ENCODE measurements around the gene WDFY3.
A peak's percentile ranks its signal among the peaks of the same experiment; 100 is the strongest.
"Not testable (repeated sequence)": the region's sequence is repeated elsewhere in the genome, so short reads cannot be mapped to it uniquely, and the experiment has no call there.

WDFY3 gene

DNA sequence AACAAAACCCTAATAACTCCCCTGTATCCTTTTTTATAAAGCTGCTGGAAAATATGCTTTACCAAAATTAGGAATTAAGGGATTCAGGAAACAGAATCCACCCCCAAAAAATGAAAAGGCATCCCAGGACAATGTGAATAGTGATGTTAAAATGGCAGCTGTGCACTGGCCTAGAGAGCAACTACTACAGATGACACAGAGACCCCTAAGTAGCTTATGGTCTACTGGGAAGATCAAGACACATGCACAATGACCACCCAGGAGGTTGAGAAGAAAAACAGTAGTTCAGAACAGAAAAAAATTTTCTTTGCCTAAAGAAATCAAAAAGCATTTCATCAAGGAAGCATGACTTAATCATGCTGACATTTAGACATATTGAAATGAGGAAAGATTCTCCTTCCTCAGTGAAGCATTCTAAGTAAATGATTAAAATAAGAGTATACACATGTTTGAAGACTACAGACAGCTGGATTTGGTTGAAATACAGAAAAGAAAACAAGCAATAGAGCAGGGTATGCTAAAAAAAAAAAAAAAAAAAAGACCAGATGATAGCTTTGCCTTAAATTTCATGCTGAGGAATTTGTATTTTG is 117.3 kb downstream of the WDFY3 start:
- DNase-seq, result no peak

DNA sequence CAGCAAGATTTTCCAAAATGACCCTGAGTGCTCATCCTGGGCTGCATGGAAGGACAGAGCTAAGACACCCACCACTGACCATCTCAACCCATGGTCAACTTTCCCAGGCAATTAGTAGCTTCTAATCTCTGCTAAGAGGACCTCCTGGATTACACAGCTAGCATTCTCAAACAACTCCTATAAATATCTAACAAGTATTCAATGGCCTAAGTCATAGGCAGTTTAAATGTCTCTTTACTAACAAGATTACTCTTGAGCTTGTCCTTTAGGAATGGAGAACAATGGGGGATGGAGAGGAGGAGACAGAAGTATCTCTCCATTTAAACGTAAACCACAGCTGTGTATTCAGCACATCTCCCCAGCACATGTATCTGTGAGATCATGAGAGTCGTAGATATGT is 118.1 kb downstream of the WDFY3 start:
- no peak for DNase-seq

DNA sequence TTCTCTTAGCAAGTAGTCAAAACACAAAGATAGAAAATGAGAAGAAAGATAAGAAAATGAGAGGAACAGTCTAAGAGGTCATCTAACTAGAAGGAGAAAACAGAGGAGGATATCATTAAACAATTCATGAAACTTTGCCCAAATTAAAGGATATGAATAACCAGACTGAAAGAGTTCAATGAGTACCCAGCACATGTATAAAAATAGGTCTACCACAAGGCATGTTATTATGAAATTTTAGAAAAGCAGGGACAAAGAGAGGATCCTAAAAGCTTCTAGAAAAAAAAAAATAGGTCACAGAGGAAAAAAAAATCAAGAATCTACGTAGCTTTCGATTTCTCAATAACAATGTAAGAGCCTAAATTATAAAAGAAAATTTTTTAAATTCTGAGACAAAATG is 118.5 kb downstream of the WDFY3 start:
- no peak for DNase-seq

DNA sequence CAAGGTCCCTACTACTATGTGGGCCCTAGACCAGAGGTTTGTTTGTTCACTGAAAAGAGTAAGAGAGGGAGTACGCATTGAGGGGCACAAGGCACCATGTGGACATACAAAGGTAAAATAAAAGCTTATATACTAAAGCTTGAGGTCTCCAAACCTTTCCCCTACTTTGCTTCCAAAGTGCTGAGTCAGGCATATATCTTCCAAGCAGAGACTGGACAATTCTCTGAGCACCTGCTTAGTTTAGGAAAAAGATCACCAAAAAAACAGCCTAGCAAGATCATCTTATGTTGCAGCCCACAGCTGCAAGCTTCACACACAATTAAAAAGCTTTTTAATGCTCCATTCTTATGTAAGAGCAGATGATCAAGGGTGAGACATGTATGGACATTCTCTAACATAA is 119.5 kb downstream of the WDFY3 start:
- DNase-seq, result no peak

DNA sequence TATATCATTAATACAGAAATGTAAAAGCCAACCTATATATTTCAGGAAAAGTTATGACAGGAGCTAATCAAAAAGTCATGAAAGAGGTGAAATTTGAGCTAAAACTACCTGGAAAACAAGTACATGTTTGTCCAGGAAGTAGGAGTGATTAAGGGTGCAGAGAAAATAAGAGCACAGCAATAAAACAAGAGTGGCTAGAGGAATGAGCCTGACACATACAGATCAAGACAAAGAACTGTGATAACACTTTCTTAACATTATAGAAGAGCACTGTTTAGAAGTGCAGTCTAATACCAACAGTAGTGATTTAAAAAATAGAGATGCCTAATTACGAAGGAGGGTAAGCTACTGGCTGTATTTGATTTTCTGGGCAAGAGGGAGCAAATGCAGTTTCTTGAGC is 125.1 kb downstream of the WDFY3 start:
- no peak for DNase-seq

DNA sequence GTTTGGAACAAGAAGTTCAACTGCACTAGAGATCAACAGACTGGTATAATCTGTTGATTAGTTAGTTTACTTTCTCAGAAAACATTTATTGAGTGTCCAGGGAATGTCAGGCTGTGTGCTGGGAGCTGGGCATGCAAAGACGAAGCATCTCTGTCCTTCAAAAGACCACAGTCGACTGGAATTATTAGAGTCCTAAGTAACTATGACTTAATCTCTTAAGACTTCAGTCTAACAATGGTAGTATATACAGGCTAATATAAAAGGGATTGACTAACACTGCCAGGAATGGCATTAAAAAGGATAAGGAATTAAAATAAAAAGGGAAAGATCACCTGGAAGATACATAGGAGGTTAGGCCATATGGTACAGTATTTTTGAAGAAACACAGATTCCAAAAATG is 128.7 kb downstream of the WDFY3 start:
- no peak for DNase-seq

DNA sequence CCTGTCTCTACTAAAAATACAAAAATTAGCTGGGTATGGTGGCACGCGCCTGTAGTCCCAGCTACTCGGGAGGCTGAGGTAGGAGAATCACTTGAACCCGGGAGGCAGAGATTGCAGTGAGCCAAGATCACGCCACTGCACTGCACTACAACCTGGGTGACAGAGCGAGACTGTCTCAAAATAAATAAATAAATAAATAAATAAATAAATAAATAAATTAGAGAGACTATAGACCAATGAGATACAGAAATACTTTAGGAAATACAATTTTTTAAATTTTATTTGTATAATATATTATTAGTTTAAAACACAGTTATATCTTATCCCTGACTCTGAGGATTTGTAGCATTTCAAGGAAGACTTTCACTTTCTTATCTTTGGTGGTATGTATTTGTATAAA is 136.9 kb downstream of the WDFY3 start:
- DNase-seq, result not testable (repeated sequence)

DNA sequence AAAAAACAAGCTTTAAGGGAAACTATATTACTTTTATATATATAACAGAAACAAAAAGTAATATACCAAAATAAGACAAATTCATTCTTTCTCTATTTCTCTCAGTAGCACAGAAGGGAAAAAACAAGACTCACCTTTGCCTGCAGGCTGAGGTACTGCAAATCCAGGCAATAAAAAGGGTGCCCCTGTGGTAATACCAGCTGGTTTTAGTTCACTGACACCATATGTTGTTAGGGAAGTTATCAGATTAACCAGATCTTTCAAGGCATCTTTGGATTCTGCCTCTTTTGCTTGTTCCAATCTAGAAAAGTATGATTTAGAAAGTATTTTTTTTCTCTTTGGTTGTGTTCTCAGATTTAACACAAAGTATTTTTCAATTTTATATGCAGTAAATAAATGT is 139.8 kb downstream of the WDFY3 start:
- DNase-seq, result no peak

DNA sequence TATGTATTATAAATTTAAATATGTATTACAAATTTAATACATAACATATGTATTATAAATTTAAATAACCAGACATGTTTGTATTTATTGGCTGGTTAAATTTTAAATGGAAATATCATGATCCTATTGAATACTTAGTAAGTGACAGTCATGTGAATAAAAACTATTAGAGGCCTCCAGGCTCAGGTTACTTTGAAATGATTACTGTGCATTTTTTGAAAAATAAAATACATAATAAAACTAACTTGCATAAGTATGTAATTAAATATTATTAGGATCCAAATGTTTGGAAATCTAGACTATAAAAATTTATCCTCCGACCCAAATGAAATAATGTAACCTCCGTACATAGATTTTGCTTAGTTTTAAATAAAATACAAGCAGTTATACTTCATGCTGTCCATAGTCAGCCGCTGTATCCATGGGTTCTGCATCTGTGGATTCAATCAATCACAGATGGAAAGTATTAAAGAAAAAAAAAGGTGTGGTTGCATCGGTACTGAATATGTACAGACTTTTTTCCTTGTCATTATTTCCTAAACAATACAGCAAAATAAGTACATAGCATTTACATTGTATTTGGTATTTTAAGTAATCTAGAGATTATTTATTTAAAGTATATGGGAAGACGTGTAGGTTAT is 140.7 kb downstream of the WDFY3 start:
- no peak for DNase-seq

DNA sequence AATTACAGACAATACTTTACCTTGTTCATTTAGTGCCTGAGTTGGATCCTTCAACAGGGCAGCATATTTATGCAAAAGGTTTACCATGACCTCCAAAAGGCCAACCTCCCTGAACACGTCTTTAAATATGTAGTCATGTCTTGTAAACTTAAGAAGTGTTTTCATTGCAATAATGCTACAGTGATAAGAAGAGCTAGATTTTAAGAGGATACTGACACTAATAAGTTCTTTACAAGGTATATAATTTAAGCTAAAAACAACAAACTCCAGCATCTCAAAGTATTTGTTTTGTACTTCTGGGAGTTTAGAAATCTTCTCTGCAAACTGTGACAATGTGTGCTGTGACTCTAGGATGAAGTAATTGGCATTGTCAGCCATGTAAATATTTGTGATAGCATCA is 145.4 kb downstream of the WDFY3 start:
- DNase-seq, result no peak

DNA sequence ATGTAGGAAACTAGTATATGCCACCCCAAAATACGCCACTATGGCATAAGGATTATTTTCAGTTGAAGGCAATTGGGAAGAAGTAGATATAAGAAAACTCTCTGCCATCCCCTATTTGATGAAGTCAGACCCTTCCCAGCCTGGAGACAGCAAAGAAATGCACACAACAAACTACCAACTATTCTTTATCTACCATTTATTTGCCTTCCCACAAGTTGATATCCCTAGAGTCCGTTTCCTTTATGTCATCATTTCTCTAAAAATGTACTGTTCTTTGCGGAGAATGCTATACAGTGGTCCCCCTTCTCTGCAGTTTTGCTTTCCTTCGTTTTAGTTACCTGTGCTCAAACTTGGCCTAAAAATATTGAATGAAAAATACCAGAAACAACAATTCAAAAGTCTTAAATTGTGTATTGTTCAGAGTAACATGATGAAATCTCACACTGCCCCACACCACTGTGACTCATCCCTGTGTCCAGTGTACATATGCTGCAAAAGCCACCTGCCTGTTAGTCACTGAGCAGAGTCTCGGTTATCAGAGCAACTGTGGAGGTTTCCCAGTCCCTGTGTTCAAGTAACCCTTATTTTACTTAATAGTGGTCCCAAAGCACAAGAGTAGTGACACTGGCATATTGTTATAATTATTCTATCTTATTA is 152.3 kb downstream of the WDFY3 start:
- DNase-seq, result peak; percentile 26

DNA sequence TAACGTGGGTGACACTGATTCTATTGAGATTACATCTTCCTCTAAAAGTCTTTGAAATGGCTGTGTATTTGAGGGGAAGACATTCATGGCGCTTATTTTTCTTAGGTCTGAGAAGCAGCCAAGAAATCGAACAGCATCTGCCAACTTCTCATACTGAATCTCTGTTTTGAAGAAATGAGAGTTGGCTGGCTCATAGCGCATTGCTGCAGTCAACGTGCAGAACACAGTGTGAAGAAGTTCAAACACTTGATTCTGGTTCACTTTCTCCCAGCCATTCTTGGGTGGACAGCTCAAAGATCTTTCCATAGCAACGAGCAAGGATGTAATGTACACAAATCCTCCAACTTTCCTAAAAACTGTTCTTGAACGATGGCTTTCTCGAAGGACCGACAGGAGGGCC is 156.5 kb downstream of the WDFY3 start:
- DNase-seq, result no peak

DNA sequence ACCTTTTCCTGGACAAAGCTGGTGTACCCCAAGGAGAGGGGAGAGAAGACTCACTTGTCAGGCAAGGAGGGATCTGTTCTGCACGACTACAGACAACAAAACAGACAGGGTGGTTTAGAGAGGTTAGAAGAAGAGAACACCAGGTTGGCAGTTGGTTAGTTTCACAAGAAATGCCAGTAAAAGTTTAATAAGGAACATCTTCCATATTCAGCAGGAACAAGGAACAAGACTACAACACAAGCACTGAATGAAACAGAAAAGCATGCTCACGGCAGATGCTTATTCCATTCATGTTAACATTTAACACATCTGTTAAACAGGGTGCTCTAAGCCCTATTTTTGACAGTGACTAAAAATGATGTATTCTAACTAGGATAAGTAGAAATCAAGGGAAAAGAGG is 158.2 kb downstream of the WDFY3 start:
- DNase-seq, result no peak

DNA sequence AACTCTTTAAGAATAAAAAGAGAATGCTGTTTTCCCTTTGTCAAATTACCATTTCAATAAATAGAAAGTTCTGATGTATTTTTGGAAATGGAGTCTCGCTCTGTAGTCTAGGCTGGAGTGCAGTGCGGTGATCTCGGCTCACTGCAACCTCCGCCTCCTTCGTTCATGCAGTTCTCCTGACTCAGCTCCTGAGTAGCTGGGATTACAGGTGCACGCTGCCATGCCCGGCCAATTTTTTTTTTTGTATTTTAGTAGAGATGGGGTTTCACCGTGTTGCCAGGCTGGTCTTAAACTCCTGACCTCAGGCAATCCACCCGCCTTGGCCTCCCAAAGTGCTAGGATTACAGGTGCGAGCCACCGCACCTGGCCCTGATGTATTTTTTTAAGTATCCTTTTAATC is 159.9 kb downstream of the WDFY3 start:
- DNase-seq, result not testable (repeated sequence)

DNA sequence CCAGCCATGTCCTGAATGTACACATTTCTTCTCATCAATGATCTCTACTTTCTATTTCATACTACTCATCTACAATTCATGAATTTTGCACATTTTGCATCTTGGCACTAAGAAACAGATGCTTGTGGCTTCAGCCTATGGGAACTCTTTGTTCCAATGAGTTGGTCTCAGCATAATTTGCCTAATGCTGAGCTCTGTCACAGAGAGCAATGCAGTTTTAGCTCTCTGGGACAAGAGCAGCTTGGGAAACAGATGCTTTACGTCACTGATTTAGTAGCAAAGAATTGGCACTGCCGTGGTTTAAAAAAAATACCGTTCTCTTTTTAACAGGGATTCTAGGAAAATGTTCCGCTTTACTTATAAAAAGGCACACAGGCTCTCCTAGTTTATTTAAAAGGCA is 162.4 kb downstream of the WDFY3 start:
- no peak for DNase-seq

DNA sequence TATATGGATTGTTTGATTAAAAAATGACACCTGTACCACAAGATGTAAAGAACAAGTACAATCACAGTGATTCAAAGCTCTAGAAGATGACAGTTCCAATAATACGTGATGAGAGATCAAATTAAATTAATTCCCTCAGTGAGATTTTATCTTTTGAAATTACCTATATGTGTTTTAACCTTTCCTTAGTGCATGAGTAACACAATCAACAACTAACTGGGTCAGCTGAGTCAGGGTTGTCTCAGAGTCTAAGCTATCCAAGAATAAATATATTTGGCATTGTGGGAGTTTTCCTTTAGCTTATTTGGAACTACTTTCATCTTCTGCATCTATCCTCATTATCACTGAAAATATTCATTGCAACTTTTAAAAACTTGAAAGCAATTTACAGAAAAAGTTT is 162.8 kb downstream of the WDFY3 start:
- DNase-seq, result no peak

DNA sequence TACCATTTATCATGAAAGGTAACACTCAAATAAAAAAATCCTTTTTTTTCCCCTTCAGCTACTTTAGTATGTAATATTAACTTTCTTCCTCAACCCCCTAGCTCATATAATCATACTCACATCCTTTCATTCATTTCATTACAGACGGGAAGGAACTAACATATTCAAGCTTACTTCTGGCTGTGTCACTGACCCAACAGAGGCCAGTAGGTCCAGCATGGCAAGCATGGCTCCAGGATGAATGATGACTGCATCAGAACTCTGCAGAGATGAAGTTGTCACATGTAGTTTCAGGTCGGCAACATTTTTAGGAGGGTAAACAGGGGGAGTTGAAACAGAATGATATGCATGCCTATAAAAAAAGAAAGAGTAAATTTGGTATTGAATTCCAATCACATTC is 163.4 kb downstream of the WDFY3 start:
- no peak for DNase-seq

DNA sequence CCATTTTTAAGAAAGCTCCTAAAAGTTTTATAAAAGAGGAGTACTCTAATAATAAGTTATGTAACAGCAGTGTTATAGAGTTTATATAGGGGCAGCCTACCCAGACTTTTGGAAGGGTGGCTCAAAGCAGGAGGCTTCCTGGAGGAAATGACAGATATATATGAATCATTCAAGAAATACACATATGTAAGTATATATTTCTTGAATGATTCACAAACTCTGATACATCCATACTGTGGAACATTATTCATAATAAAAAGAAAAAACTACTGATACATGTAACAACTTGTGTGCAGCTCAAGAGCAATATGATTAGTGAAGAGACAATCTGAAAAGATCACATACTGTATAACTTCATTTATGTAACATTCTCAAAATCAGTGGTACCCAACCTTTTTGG is 166.2 kb downstream of the WDFY3 start:
- no peak for DNase-seq

DNA sequence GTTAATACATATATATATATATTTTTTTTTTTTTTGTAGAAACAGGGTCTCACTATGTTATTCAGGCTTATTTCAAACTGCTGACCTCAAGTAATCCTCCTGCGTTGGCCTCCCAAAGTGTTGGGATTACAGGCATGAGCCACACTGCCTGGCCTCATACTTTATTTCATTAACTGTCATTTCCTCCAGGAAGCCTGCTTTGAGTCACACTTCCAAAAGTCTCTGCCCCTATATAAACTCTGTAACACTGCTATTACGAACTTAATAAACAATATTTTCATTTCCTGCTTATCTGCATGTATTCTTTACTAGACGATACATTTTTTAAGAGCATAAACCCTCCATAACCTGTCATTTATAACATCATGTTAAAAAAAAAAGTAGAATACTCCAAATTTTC is 167.2 kb downstream of the WDFY3 start:
- no peak for DNase-seq

DNA sequence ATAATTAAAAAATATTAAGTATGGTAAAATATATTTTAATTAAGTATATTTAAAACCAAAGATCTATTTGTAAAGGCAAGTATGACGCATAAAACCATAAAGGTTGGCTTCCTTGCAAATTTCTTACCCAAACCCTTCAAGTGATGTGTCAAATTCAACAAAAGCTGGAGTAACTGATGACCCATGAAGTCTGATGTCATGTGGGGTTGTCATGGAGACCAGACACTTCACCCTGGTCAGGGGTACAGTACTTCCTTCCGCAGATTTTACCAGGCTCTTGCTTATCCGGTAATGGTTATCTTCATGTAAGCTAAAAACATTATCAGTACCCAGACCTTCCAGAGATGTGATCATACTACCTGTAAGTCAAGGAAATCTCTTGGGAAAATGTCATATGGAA is 170.1 kb downstream of the WDFY3 start:
- no peak for DNase-seq

DNA sequence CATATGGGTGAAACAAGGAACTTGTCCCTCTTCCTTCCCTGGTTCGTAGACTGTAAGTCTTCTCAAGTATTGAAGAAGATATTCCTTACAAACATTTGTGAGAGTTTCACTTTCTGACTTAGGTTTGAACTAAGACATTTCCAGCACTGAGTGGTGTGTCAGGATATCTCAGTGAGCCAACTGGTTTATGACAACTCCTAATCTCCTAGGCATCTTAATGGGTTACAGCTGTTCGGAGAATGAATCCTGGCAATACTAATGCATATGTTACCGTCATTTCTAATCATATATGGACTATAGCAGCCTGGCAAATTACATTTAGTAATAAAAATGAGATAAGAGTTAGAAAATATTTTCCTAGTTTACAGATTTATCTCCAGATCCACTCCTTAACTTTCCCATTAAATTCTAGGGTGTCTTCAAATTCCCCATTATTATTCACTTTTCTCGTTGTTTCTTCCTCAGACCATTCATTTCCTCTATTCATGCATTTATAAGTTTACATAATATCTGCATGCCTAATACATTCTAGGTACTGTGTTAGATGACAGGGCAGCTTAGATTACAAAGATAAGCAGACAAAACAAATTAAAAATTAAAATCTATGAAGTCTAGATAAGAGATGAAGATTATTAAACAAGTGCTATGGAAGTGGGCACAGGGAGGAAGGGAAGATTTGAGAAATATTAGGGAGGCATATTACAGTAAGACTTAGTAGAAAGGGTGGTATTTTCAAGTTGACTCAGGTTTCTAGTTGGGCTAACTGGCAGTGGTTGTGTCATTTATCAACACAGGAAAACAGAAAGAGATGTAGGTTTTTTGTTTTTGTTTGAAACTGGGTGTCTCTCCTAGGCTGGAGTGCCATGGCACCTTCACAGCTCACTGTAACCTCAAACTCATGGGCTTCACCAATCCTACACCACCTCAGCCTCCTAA is 173.9 kb downstream of the WDFY3 start:
- DNase-seq, result no peak

DNA sequence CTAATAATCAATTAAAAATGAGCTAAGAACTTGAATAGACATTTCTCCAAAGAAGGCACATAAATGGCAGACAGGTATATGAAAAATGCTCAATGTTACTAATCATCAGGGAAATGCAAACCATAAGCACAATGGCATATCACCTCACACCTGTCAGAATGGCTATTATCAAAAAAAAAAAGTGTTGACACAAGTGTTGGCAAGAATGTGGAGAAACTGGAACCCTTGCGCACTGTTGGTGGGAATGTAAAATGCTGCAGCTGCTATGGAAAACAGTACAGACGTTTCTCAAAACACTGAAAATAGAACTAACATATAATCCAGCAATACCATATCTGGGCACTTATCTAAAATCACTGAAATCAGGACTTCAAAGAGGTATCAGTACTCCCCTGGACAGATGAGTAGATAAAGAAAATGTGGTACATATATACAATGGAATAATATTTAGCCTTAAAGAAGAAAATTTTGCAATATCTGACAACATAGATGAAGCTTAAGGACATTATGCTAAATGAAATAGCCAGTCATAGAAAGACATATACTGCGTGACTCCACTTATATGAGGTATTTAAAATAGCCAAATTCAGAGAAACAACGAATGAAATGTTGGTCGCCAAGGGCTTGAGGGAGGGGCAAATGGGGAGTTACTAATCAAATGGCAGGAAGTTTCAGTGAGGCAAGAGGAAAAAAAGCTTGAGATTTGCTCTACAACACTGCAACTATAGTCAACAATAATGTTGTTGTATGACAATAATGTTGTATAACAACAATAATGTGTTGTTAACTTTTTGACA is 175.5 kb downstream of the WDFY3 start:
- no peak for DNase-seq

DNA sequence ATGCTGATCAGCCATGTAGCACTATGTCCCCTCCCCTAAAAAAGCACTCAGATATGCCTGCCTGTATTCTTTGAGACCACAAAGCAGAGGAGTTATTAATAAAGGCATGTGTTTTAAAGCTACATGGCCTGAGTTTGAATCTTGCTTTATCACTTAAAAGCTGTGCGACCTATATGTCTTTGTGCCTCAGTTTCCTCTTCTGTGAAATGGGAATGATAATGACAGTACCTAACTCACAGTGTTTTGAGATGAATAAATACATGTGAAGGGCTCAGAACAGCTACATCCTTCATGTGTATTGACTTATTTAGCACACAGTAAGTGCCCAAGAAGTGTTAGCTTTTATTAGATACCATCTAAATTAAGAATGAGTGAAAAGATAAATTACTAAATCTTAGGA is 180.0 kb downstream of the WDFY3 start:
- no peak for DNase-seq

Measured in SHP77 treated with DMSO at 0.1 percent for 48 hours (cell line).